A673 (cell line): ENCODE results near the gene DNTT. TPM values are rescaled to one million over a fixed set of nuclear protein-coding genes. Genes with fewer than 3 reads are reported as not detected.

Source experiments
- BruUV-seq: library from RNA; stranded (reverse); fragments of 400-500 nt; replicated peaks from 2 replicates; lab custom pipeline; 2021; lab: Mats Ljungman, UMichigan
- CTCF ChIA-PET: fragments of 300-600 bp; sonication (Branson Sonifier 250); formaldehyde crosslinking; loops from one replicate; lab custom pipeline; 2022; ENCODE audit warnings: antibody characterized with exemption; lab: Charles Lee
- POLR2A ChIA-PET: fragments of 300-600 bp; sonication (Branson Sonifier 250); formaldehyde crosslinking; loops from one replicate; lab custom pipeline; 2022; ENCODE audit warnings: antibody characterized with exemption; ENCODE audit not compliant: low non-redundant PET; lab: Charles Lee
- DNase-seq: peaks from one replicate; pipeline ENCODE4 v3.0.0-alpha.2; 2015; ENCODE audit warnings: low spot score
- H3K27ac ChIP-seq: fragments of 200-600 bp; sonication (generic); 2 replicates; pipeline ENCODE4 v1.5.1; 2016; ENCODE audit warnings: mixed run types, low read depth, mild to moderate bottlenecking, mixed read lengths, antibody characterized with exemption, low read length; ENCODE audit not compliant: poor library complexity, severe bottlenecking
- H3K27me3 ChIP-seq: fragments of 200-600 bp; sonication (generic); replicated peaks from 2 replicates; pipeline ENCODE4 v1.6.1; 2017; ENCODE audit warnings: mixed run types, low read depth, mild to moderate bottlenecking, mixed read lengths, antibody characterized with exemption, low read length; ENCODE audit not compliant: insufficient read depth, poor library complexity
- H3K36me3 ChIP-seq: fragments of 200-600 bp; sonication (generic); 2 replicates; pipeline ENCODE4 v1.6.1; 2016; ENCODE audit warnings: mixed run types, mild to moderate bottlenecking, mixed read lengths, antibody characterized with exemption, low read length; ENCODE audit not compliant: insufficient read depth, poor library complexity, severe bottlenecking
- H3K4me1 ChIP-seq: fragments of 200-600 bp; sonication (generic); 2 replicates; pipeline ENCODE4 v1.6.1; 2017; ENCODE audit warnings: mixed run types, mild to moderate bottlenecking, mixed read lengths, antibody characterized with exemption, low read length; ENCODE audit not compliant: insufficient read depth, poor library complexity, severe bottlenecking
- H3K4me3 ChIP-seq: fragments of 200-600 bp; sonication (generic); 2 replicates; pipeline ENCODE4 v1.5.1; 2016; ENCODE audit warnings: low read depth, mixed run types, mild to moderate bottlenecking, mixed read lengths, low read length; ENCODE audit not compliant: poor library complexity, severe bottlenecking
- H3K9me3 ChIP-seq: fragments of 200-600 bp; sonication (generic); 2 replicates; pipeline ENCODE4 v1.6.1; 2016; ENCODE audit warnings: mixed run types, low read depth, mild to moderate bottlenecking, mixed read lengths, antibody characterized with exemption, low read length; ENCODE audit not compliant: poor library complexity, severe bottlenecking
- CTCF ChIP-seq: fragments of 300-800, 200-600 bp; sonication (generic); conservative IDR thresholded peaks from 2 replicates; pipeline ENCODE4 v1.5.1; 2017; ENCODE audit warnings: low read depth, mild to moderate bottlenecking, antibody characterized with exemption, low read length, moderate library complexity, mixed read lengths
- EZH2 ChIP-seq: fragments of 200-600 bp; sonication (generic); IDR thresholded peaks from 2 replicates; pipeline ENCODE4 v1.6.1; 2017; ENCODE audit warnings: borderline replicate concordance, low read depth, mild to moderate bottlenecking, mixed read lengths, antibody characterized with exemption, low read length; ENCODE audit not compliant: poor library complexity, severe bottlenecking
- intact Hi-C: fragments of 100-400 bp; cut with micrococcal nuclease; formaldehyde crosslinking; loops from one replicate; pipeline ENCODE4 v1.10.0; 2022; ENCODE audit not compliant: unreplicated experiment
- total RNA-seq: library from RNA; stranded (reverse); gene quantifications from 2 replicates; pipeline ENCODE4 v1.2.3, GENCODE V29; 2021

The DNTT gene
- total RNA-seq, 1 experiment from 2014 or later = not detected

DNA sequence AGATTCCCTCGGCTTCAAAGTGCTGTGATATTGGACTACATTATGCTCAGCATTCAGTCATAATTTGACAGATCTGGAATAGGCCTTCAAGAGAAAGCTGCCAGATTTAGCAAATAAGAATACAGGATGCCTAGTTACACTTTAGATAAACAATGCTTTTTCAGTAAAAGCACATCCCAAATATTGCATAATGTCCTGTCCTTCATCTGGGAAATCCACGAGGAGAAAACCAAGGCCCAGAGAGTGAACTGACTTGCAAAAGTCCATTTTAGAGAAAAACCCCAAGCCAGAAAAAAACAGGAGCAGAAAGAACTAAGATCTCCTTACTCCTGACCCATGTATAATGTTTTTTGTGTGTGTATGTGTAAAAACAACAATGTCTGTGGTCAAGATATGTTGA, 20.9 kb upstream of the DNTT start:
- intact Hi-C loops = no loop called here
- no peaks in the 10 kb centered on the region for H3K4me1 ChIP-seq
- no peaks in the 10 kb centered on the region for H3K9me3 ChIP-seq
- ChIA-PET POLR2A (no interaction called here), CTCF (no interaction called here)
- no peak for DNase-seq
- TF ChIP-seq CTCF = no peak
- TF ChIP-seq EZH2 = no peak
- H3K36me3 ChIP-seq = no peaks in the 10 kb centered on the region
- no peak overlapping the region for H3K27ac ChIP-seq
- H3K27me3 ChIP-seq = no peaks in the 10 kb centered on the region
- BruUV-seq = no TSS peak
- H3K4me3 ChIP-seq = no peak overlapping the region

DNA sequence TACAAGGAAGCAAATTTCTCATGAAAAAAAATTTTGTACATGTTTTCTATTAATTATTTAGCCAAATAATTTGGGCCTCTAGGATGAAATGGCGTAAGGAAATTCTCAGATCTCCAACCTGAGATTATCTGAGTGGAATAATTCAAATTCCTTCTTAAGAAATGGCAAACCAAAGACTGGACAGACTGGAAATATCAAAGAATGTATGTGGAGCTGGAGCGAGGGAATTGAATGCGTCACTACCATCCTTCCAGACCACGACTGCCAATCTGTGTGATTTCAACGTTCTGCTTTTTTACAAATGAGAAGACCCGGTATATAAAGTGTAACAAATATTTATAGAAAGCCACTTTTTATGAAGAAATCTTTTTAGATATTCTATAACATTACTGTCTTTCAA, 20.5 kb upstream of the DNTT start:
- TF ChIP-seq EZH2 (no peak), CTCF (no peak)
- Histone ChIP-seq H3K9me3 (no peaks in the 10 kb centered on the region), H3K36me3 (no peaks in the 10 kb centered on the region), H3K27me3 (no peaks in the 10 kb centered on the region), H3K27ac (no peak overlapping the region), H3K4me3 (no peak overlapping the region), H3K4me1 (no peaks in the 10 kb centered on the region)
- POLR2A ChIA-PET = no interaction called here
- intact Hi-C loops = no loop called here
- no peak for DNase-seq
- CTCF ChIA-PET = no interaction called here
- BruUV-seq = no TSS peak

DNA sequence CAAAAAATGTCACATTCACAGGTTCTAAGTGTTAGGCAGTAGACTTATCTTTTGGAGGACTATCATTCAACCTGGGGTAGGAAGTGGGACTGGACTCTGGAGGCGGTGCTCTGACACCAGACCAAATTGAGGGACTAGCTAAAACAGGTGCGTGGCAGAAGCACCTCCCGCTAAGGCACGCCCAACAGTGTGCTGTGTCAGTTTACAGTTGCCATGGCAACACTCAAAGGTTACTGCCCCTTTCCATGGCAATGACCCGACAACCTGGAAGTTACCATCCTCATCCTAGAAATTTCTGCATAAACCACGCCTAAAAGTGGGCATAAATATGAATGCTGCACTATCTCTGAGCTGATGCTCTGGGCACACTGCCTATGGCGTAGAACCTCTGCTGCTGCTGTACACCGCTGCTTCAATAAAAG, 18.9 kb upstream of the DNTT start:
- no peaks in the 10 kb centered on the region for H3K4me1 ChIP-seq
- no peak for DNase-seq
- ChIA-PET POLR2A (no interaction called here), CTCF (no interaction called here)
- H3K4me3 ChIP-seq = no peak overlapping the region
- no peaks in the 10 kb centered on the region for H3K9me3 ChIP-seq
- H3K36me3 ChIP-seq = no peaks in the 10 kb centered on the region
- peaks cover 4% of the 10 kb centered on the region for H3K27me3 ChIP-seq
- no TSS peak for BruUV-seq
- H3K27ac ChIP-seq = no peak overlapping the region
- TF ChIP-seq CTCF = no peak
- no peak for TF ChIP-seq EZH2
- intact Hi-C loops = no loop called here
